GM21447 (cell line): ENCODE results near the gene SAMD14.

Experiments used
- ATAC-seq: cut with Tn5 transposase; IDR thresholded peaks from one replicate; pipeline ENCODE4 v1.9.1; 2021; ENCODE audit not compliant: unreplicated experiment

The SAMD14 gene

GRCh38 chr17:50165466-50165865 lies 35.5 kb upstream of the SAMD14 start:
- ATAC-seq: no peak

- no peak for ATAC-seq
Observed at GRCh38 chr17:50165066-50165465, 35.1 kb upstream of the SAMD14 start.

DNA sequence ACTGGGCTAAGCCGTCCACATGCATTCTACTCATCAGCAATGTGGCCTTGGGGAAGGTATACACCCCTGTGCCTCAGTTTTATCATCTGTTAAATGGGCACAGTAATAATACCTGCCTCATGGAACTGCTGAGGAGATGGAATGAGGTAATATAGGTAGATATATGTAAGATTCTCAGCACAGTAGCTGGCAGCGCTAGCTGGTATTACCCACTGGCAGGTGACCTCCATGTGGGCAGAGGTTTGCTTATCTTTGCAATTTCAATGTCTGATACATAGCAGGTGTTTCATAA lies 34.7 kb upstream of the SAMD14 start:
- ATAC-seq: no peak

- no peak for ATAC-seq
Observed at GRCh38 chr17:50163843-50164696, 34.1 kb upstream of the SAMD14 start.

DNA sequence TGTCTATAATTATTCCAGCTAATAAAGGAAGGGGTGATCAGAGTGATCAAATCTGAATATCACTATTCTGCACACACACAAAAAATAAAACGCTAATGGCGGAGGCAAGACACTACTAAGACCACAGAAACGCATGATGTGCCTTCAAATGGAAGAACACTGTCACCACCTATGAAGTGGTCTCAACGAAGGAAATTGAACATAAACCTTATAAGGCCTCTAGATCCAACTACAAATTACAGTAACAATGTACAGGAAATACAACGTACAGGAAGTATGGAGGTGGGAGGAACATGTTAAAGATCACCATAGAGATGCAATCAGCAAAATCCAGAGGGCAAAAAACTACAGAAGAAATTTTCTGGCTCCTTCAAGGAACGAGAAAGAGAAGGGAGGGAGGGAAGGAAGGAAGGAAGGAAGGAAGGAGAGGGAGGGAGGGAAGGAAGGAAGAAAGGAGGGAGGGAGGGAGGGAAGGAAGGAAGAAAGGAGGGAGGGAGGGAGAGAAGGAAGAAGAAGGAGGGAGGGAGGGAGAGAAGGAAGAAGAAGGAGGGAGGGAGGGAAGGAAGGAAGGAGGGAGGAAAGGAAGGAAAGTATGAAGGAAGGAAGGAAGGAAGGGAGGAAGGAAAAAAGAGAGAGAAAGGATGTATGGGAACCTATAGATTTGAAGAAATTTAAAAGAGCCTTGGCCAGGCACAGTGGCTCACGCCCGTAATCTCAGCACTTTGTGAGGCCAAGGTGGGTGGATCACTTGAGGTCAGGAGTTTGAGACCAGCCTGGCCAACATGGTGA lies 32.7 kb upstream of the SAMD14 start:
- ATAC-seq: no peak

GRCh38 chr17:50161911-50162288 lies 31.9 kb upstream of the SAMD14 start:
- no peak for ATAC-seq

DNA sequence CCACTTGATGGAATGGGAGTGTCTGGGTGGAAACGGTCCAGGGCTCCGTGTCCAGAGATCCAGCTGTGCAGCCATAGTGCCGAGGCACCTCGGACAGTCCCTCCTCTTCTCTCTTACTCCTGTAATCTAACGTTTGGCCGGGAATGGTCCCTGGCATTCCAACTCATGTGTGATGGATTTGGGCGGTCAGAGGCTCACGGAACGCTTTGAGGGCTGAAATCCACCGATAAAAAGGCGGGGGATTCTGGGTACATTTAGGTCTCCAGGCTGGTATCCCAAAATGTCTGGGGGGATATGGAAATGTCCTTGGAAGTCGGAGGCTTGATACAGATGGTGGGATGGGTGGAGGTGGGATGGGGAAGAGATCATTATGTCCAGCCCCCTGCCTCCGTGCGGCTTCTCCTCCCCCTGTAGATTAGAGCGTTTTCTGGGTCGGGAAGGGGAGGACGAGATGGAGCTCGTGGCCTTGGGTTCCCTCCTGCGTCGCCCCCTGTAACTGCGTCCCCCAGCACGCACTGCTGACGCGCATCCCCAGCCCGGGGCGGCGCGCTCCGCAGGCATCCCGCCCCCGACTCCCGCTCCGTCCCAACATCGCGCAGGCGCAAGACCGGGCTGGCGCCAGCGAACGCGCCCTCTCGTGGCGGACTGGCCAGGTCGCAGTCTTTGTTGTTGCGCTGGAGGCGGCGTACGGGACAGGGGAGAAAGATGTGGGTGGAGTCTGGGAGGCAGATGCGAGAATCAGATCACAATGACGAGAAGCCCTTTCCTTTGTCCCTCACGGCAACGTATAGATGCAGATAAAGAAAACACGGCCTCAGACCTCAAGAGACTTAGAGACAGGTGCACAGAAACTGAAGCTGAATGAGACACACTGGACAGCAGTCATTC lies 31.3 kb upstream of the SAMD14 start:
- ATAC-seq: peak; percentile 82

DNA sequence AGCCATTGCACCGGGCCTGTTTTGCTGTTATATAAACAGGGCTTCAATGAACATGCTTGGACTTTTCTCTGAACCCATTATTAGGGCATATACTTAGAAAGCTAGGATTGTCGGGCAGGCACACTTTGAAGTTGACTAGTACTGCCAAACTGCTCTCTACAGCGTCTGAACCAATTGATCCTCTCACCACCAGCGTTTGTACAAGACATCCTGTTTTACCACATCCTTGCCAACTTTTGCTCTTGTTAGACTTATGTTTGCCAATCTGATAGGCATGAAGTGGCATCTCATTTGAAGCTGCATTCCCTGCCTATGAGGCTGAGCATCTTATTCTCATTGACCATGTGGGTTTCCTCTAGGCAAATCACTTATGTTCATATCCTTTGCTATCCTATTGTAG lies 27.9 kb upstream of the SAMD14 start:
- ATAC-seq: no peak

- ATAC-seq: no peak
Observed at GRCh38 chr17:50155115-50155819, 25.3 kb upstream of the SAMD14 start.

- ATAC-seq: peak; percentile 33
Observed at GRCh38 chr17:50154604-50155003, 24.6 kb upstream of the SAMD14 start.

DNA sequence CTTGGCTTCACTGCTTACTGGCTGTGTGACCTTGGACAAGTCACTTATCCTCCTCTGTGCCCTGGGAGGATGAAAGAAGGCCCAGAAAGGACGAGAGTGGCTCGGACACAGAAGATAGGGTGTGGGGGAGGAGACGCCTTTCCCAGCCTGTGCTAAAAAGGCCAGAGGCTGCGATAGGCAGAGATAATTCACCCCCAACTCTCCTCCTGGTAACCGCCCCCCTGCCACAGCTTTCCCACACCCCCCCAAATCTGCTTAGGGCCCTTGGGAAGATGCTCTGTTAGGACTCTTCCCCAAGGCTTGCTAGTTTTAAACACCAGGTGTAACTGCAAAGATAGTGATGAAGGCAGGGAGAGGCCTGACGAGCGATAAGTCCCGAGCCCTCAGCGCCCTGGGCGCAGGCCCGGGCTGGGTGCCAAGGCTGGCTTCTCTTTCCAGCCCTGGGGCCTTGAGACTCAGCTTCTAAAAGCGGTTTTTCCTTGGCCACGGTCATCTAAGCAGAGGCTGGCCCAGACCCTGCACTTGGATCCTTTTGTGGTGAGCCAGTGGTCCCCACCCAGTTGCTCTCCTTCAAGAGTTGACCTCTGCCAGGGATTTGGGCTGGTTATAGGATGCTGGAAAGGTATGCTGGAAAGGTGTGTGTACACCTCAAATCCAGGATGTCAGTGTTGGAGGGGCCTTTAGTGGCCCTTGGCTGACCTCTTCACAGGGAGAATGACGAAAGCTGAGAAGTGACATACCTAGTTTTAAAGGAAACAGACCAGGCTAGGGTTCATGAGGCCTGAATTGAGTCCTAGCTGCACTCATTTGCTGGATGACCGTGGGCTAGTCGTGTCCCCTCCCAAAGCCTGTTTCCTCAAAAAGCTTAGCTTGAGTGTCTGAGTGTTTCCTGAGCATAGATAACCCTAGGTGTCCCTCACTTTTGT lies 24.0 kb upstream of the SAMD14 start:
- ATAC-seq: no peak

DNA sequence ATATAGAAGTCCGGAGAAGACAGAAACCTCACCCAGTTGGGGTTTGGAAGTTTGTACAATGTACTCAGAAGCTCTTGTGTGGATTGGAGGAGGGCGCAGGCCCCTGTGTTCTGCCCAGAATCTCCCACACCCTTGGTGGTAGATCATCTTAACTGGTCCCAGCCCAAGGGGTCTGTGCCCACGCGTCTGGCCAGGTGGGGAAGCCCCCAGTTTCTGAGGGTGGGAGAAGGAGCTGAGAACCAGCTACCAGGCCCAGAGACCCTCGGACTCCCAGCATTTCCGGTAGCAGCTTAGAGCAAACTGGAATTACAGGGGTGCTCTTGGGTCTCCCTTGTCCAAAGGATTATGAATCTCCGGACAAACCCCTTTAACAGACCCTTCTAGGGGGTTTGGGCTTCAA lies 22.8 kb upstream of the SAMD14 start:
- no peak for ATAC-seq

DNA sequence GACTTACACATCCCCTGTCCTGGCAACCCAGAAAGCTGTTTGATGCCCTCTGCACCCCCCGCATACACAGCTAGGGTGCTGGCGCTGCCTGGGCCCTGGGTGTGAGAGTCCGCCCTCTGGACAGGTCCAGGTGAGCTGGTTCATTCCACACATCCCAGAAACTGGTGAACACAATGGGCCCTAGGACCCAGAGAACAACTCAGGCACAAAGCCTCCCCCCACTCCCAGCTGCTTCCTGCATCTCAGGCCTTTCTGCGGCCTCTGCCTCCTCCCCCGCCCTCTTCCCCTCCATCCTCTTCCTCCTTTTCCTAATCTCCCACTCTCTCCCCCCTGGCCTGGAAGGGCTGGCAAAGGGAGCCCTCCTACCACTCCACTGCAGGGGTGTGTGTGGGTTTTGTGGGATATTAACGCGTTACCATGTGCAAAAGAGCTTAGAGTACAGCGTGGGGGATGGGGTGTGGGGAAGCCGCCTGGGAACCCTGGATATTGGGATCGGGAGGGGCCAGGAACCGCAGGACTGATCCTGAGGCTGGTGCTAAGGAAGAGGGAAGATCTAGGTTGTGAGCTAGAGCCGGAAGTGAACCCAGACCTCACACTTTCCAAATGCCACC lies 22.1 kb upstream of the SAMD14 start:
- no peak for ATAC-seq

GRCh38 chr17:50151041-50151936 lies 21.3 kb upstream of the SAMD14 start:
- peak; percentile 27 for ATAC-seq

- no peak for ATAC-seq
Observed at GRCh38 chr17:50150354-50151040, 20.5 kb upstream of the SAMD14 start, which contains the start of gene PPP1R9B. TSS of gene PPP1R9B (minus strand) at chr17:50150677. CDS start at chr17:50150513, 164 bp downstream.

DNA sequence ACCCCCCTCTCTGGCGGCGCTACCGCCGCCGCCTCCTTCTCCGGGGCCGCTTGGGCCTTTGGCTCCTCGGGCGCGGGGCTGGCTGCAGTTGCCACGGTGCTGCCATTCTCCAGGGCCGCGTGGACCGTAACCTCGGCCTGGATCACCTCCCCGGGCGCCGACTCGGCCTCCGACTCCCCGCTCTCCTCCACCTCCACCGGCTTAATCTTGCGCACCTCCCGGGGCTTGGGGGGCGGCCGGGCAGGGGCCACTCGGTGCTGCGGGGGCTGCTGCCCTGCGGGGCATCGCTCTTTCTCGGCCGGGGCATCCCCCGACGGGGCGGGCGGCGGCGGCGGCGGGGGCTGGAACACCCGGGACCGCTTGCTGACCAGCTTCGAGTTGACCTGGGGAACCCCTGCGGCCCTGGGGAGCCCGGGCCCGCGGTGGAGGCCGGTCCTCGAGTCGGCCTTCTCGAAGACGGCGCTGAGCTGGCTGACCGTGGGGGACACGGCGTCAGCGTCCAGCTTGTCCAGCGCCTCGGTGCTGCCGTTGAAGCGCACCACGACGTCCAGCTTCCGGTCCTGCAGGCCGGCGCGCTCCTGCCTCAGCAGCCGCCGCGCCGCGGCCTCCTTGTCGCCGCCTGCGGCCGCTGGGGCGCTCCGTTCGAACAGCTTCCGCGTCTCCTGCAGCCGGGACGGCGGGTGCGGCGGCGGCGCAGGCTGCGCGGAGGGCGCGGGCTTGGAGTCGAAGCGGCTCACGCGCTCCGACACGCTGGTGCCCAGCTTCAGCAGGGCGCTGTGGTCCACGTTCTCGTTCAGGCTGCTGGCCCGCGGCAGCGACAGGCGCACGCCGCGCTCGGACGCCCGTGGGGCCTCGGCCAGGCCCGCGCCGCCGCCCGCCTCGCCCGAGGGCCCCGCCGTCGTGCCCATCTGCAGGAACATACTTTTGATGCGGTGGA lies 19.7 kb upstream of the SAMD14 start:
- no peak for ATAC-seq

GRCh38 chr17:50149091-50149416 lies 19.1 kb upstream of the SAMD14 start:
- no peak for ATAC-seq
